Body of pancreas (tissue), 4 donors: Measurements from ENCODE around the gene NCSTN. TPM values are rescaled to one million over a fixed set of nuclear protein-coding genes. Genes with fewer than 3 reads are reported as not detected.

Experiments
- ATAC-seq: fragments of 150-250 bp; one replicate; pipeline ENCODE4 v1.9.1; 2016
- DNase-seq, 4 donors: peaks; one replicate each; pipeline ENCODE4 v3.0.0-alpha.2; 2019
- H3K27ac ChIP-seq, 4 donors: fragments of 200-600 bp; sonication (generic); 1 replicate in 3 of 4; 2 replicates in 1 of 4; pipeline versions ENCODE4 v1.5.1 to v1.6.1; 2016 to 2019; ENCODE audit warnings: mild to moderate bottlenecking in 1 of 4, mixed read lengths in 1 of 4, moderate library complexity in 1 of 4
- H3K27me3 ChIP-seq, 2 donors: fragments of 200-600 bp; sonication (generic); one replicate each; pipeline ENCODE4 v1.6.0; 2016; ENCODE audit warnings: mild to moderate bottlenecking in 1 of 2
- H3K36me3 ChIP-seq, 2 donors: fragments of 200-600 bp; sonication (generic); replicated peaks in 1 of 2; 2 replicates each; pipeline ENCODE4 v1.5.1; 2016; ENCODE audit warnings: low read depth in 2 of 2; ENCODE audit not compliant: insufficient read depth in 1 of 2
- H3K4me1 ChIP-seq: fragments of 200-600 bp; sonication (generic); one replicate; pipeline ENCODE4 v1.6.0; 2016
- H3K4me3 ChIP-seq, 2 donors: fragments of 200-600 bp; sonication (generic); 1 replicate in 1 of 2; 2 replicates in 1 of 2; pipeline ENCODE4 v1.5.1; 2016 to 2019
- H3K9me3 ChIP-seq, 3 donors: fragments of 200-600 bp; sonication (generic); 1 replicate in 2 of 3; 2 replicates in 1 of 3; pipeline ENCODE4 v1.5.1; 2016
- CTCF ChIP-seq, 7 experiments: fragments of 450-650 bp in 4 of 7; fragments of 200-600 bp in 3 of 7; sonication (generic) in 3 of 7; IDR thresholded peaks; one replicate each; pipeline ENCODE4 v1.5.1; 2016 to 2019; ENCODE audit warnings: antibody characterized with exemption in 7 of 7
- POLR2A ChIP-seq, 3 donors: fragments of 450-650 bp; IDR thresholded peaks; one replicate each; pipeline ENCODE4 v1.6.1; 2016; ENCODE audit warnings: antibody characterized with exemption in 3 of 3, mild to moderate bottlenecking in 2 of 3
- WGBS, 2 donors: methylation state at CpG; one replicate each; pipeline ENCODE4 v1.1.5; 2017; 5-methylcytosine and 5-hydroxymethylcytosine counted together
- intact Hi-C: fragments of 100-400 bp; cut with DNase I; formaldehyde crosslinking; loops from one replicate; pipeline ENCODE4 v1.15.1; 2023
- total RNA-seq, 2 donors: library from RNA; depleted of rRNA; stranded (reverse); fragments of >200 nt; gene quantifications; one replicate each; pipeline ENCODE4 v1.1.0, GENCODE V29; 2016

NCSTN gene
- total RNA-seq, 2 donors from 2014 or later, result 30.7 to 39.2 TPM

GRCh38 chr1:160325252-160325651, 17.9 kb upstream of the NCSTN start:
- H3K9me3 ChIP-seq, result no peaks in the 10 kb centered on the region
- no peak for TF ChIP-seq CTCF (IDR thresholded peaks at IDR 0.05)
- TF ChIP-seq POLR2A (IDR thresholded peaks at IDR 0.05), result no peak

GRCh38 chr1:160326418-160326817, 16.8 kb upstream of the NCSTN start:
- Histone ChIP-seq H3K9me3 (no peaks in the 10 kb centered on the region), H3K27ac (peak overlapping the region in 1 of 4 donors; percentile 3), H3K4me3 (no peak overlapping the region), H3K36me3 (peaks cover 3 to 31% of the 10 kb centered on the region in 2 donors), H3K4me1 (peaks cover 22% of the 10 kb centered on the region), H3K27me3 (no peaks in the 10 kb centered on the region)
- 79 to 83% methylated on average over 5 of the region's 5 CpGs for WGBS, 2 donors
- intact Hi-C loops, result no loop called here
- no peak for ATAC-seq
- TF ChIP-seq CTCF (IDR thresholded peaks at IDR 0.05), result no peak
- TF ChIP-seq POLR2A (IDR thresholded peaks at IDR 0.05), result no peak
- no peak for DNase-seq

More at GRCh38 chr1:160325252-160325651, 17.9 kb upstream of the NCSTN start:
- Histone ChIP-seq H3K36me3 (peaks cover 0 to 25% of the 10 kb centered on the region in 2 donors), H3K4me3 (no peak overlapping the region), H3K4me1 (peaks cover 22% of the 10 kb centered on the region), H3K27me3 (no peaks in the 10 kb centered on the region), H3K27ac (peak overlapping the region in 2 of 4 donors; percentile 26 to 39)
- ATAC-seq (peak; percentile 47), DNase-seq (no peak)
- intact Hi-C loops, result no loop called here
- 46 to 51% methylated on average over 4 of the region's 4 CpGs for WGBS, 2 donors

- H3K36me3 ChIP-seq, result peaks cover 13 to 34% of the 10 kb centered on the region in 2 donors
- intact Hi-C loops, result no loop called here
Observed at GRCh38 chr1:160328184-160328583, 15.0 kb upstream of the NCSTN start.

DNA sequence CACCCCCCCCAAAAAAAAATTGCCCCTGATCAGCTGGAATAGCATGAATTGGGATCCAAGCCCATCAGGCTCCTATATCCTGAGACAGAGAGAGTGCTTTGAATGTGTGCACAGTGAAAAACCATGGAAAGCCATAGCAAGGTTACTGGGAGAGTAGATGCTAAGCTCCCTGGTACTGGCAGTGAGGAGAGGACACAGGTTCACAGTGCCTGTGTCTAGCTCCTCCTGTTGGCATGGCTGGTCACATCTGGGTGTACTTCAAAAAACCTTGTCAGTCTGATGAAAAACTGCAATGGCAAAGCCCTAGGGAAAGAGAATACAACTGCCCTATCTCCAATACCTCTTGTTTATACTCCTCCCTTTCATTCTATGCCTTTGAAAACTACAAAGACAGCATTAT, 13.1 kb upstream of the NCSTN start:
- Histone ChIP-seq H3K9me3 (no peaks in the 10 kb centered on the region), H3K27me3 (no peaks in the 10 kb centered on the region), H3K27ac (no peak overlapping the region), H3K36me3 (peaks cover 13 to 44% of the 10 kb centered on the region in 2 donors), H3K4me1 (peaks cover 20% of the 10 kb centered on the region), H3K4me3 (no peak overlapping the region)
- intact Hi-C loops, result no loop called here
- TF ChIP-seq CTCF (IDR thresholded peaks at IDR 0.05), result no peak
- TF ChIP-seq POLR2A (IDR thresholded peaks at IDR 0.05), result no peak
- DNase-seq (no peak), ATAC-seq (no peak)

More at GRCh38 chr1:160328184-160328583, 15.0 kb upstream of the NCSTN start:
- no peak overlapping the region for H3K27ac ChIP-seq
- no peak overlapping the region for H3K4me3 ChIP-seq
- WGBS, 2 donors, result 64 to 69% methylated on average over 8 of the region's 8 CpGs
- peaks cover 22% of the 10 kb centered on the region for H3K4me1 ChIP-seq
- H3K9me3 ChIP-seq, result no peaks in the 10 kb centered on the region
- TF ChIP-seq CTCF (IDR thresholded peaks at IDR 0.05) (no peak), POLR2A (IDR thresholded peaks at IDR 0.05) (no peak)
- no peaks in the 10 kb centered on the region for H3K27me3 ChIP-seq
- ATAC-seq (no peak), DNase-seq (no peak)

GRCh38 chr1:160332516-160332915, 10.7 kb upstream of the NCSTN start:
- no peak overlapping the region for H3K27ac ChIP-seq
- DNase-seq (no peak), ATAC-seq (no peak)
- TF ChIP-seq CTCF (IDR thresholded peaks at IDR 0.05) (no peak), POLR2A (IDR thresholded peaks at IDR 0.05) (no peak)
- peaks cover 13 to 40% of the 10 kb centered on the region in 2 donors for H3K36me3 ChIP-seq
- intact Hi-C loops, result no loop called here
- H3K9me3 ChIP-seq, result no peaks in the 10 kb centered on the region
- H3K4me1 ChIP-seq, result no peaks in the 10 kb centered on the region
- no peaks in the 10 kb centered on the region for H3K27me3 ChIP-seq
- no peak overlapping the region for H3K4me3 ChIP-seq
